Chondrocyte (in vitro differentiated cells): Measurements from ENCODE around the gene OR4D2. TPM values are rescaled to one million over a fixed set of nuclear protein-coding genes. Genes with fewer than 3 reads are reported as not detected.

ENCODE experiments used
- DNase-seq: peaks from one replicate; pipeline ENCODE4 v3.0.0; 2021; ENCODE audit warnings: mixed read lengths, low spot score
- H3K27ac Mint-ChIP-seq: one replicate; pipeline ENCODE4 v1.8.0; 2021; ENCODE audit warnings: mild to moderate bottlenecking, moderate library complexity, mixed read lengths; ENCODE audit not compliant: unreplicated experiment
- H3K27me3 Mint-ChIP-seq: 2 replicates; pipeline ENCODE4 v1.8.0; 2021; ENCODE audit warnings: low read depth, mixed read lengths
- H3K36me3 Mint-ChIP-seq: 2 replicates; pipeline ENCODE4 v1.8.0; 2021; ENCODE audit warnings: low read depth, mixed read lengths
- H3K4me1 Mint-ChIP-seq: 2 replicates; pipeline ENCODE4 v1.8.0; 2021; ENCODE audit warnings: low read depth, mild to moderate bottlenecking, mixed read lengths
- H3K4me3 Mint-ChIP-seq: one replicate; pipeline ENCODE4 v1.8.0; 2021; ENCODE audit warnings: mild to moderate bottlenecking, moderate library complexity, mixed read lengths; ENCODE audit not compliant: unreplicated experiment
- H3K9me3 Mint-ChIP-seq: 2 replicates; pipeline ENCODE4 v1.8.0; 2021; ENCODE audit warnings: low read depth, mixed read lengths
- total RNA-seq: library from RNA; stranded (reverse); gene quantifications from 3 replicates; pipeline ENCODE4 v1.2.1, GENCODE V29; 2021
- TF ChIP-seq, protein P1 (sequence below): fragments of 200-600 bp; sonication (generic); IDR thresholded peaks from 2 replicates; pipeline ENCODE4 v1.5.0; 2021; ENCODE audit warnings: antibody characterized with exemption, mild to moderate bottlenecking, moderate library complexity

OR4D2 gene
- total RNA-seq, 1 donor from 2014 or later = not detected

DNA sequence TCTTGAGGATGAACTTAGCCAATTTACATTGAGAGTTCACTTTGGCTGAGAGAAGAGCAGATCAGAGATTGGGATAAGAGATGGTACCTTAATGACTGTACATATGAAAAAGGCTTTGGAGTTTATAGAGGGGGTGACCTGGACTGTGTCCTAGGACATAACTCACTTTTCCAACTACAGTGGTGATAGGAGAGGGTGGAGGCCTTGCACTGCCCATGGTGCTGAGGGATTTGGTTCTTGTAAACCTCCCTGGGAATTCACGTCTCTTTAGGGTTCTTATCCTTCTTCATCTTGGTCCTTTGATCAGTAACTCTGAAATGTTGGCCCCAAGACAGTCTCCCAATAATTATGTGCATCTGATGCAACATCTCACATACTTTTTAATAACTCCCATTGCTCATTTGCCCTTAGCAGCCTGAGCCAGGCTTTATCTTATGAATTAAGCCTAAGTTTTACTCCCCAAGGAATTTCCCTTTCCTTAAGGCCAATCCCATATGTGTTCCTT, 18.8 kb upstream of the OR4D2 start, which contains the start of gene OR4D1:
OR4D1 (plus strand) TSS at position 455 of the 505 bp plus-strand sequence. CDS start 6,770 bp downstream, outside the sequence.
- H3K27me3 Mint-ChIP-seq = peaks cover 56% of the 10 kb centered on the region
- DNase-seq = no peak
- H3K9me3 Mint-ChIP-seq = peaks cover 24% of the 10 kb centered on the region
- TF ChIP-seq, protein P1, sequence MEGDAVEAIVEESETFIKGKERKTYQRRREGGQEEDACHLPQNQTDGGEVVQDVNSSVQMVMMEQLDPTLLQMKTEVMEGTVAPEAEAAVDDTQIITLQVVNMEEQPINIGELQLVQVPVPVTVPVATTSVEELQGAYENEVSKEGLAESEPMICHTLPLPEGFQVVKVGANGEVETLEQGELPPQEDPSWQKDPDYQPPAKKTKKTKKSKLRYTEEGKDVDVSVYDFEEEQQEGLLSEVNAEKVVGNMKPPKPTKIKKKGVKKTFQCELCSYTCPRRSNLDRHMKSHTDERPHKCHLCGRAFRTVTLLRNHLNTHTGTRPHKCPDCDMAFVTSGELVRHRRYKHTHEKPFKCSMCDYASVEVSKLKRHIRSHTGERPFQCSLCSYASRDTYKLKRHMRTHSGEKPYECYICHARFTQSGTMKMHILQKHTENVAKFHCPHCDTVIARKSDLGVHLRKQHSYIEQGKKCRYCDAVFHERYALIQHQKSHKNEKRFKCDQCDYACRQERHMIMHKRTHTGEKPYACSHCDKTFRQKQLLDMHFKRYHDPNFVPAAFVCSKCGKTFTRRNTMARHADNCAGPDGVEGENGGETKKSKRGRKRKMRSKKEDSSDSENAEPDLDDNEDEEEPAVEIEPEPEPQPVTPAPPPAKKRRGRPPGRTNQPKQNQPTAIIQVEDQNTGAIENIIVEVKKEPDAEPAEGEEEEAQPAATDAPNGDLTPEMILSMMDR = no peak
- H3K36me3 Mint-ChIP-seq = peaks cover 4% of the 10 kb centered on the region
- no peaks in the 10 kb centered on the region for H3K4me1 Mint-ChIP-seq
- no peak within 1 kb of the TSS for H3K4me3 Mint-ChIP-seq
- no peak within 1 kb of the TSS for H3K27ac Mint-ChIP-seq

DNA sequence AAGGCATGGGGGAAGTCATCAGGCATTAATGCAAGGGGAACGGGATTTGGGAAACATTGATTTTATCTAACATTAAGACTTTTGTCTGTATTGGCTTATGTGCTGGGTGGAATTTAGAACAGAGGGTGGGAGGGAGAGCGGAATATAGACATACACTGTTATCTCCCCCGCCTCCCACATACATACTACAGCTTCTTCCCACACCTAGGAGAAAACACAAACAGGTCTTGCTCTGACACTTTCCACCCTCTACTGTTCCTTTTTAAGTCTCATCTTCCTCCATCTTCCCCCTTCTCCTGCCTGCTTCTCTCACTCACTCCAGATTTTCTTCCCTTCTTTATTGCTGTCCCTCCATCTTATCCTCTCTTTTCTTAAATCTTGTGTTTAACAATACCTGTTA, 18.2 kb upstream of the OR4D2 start:
- no peak overlapping the region for H3K27ac Mint-ChIP-seq
- H3K4me3 Mint-ChIP-seq = no peak overlapping the region
- TF ChIP-seq, protein P1 = no peak
- peaks cover 4% of the 10 kb centered on the region for H3K36me3 Mint-ChIP-seq
- H3K9me3 Mint-ChIP-seq = peaks cover 24% of the 10 kb centered on the region
- DNase-seq = no peak
- H3K27me3 Mint-ChIP-seq = peaks cover 59% of the 10 kb centered on the region
- H3K4me1 Mint-ChIP-seq = no peaks in the 10 kb centered on the region

DNA sequence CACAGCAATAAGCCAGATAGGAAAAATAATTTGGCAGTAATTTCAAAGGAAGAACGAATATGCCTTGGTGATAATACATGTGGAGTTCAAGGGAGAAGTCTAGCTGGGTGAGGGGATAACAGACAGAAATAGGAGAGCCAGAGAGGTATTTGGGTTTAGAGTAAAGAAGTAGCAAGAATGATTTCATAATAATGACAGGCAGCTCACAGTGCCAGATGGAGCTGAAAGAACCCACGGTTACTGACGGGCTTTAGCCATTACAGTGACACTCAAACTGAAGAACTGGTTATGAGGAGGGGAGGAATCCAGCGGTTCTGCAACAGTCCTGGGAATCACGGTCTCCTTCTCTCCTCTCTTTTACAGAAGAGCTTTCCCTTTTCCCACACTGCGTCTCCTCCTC, 16.4 kb upstream of the OR4D2 start:
- peaks cover 11% of the 10 kb centered on the region for H3K9me3 Mint-ChIP-seq
- H3K27me3 Mint-ChIP-seq = peaks cover 74% of the 10 kb centered on the region
- H3K36me3 Mint-ChIP-seq = no peaks in the 10 kb centered on the region

DNA sequence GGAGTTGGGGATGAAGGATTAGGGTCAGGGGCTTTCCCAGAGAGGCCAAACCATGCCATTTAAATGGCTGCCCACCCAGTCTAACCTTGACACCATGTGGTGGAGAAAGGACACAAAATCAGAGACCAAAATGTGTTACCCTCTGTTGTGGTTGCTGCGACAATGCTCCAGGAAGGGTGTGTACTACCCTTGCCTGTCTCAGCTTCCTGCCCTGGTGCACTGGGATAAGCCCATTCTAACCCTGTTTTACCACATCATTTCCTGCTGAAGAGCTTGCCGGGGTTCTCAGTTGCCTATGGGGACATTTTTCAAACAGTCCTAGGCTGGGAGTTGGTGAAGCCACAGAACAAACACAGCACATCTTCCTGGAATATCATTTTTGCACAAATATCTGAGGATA, 13.7 kb upstream of the OR4D2 start:
- no peak overlapping the region for H3K27ac Mint-ChIP-seq

More for the DNA sequence above, 16.4 kb upstream of the OR4D2 start:
- TF ChIP-seq, protein P1 = no peak
- no peak overlapping the region for H3K27ac Mint-ChIP-seq
- H3K4me1 Mint-ChIP-seq = no peaks in the 10 kb centered on the region
- H3K4me3 Mint-ChIP-seq = no peak overlapping the region
- DNase-seq = no peak

DNA sequence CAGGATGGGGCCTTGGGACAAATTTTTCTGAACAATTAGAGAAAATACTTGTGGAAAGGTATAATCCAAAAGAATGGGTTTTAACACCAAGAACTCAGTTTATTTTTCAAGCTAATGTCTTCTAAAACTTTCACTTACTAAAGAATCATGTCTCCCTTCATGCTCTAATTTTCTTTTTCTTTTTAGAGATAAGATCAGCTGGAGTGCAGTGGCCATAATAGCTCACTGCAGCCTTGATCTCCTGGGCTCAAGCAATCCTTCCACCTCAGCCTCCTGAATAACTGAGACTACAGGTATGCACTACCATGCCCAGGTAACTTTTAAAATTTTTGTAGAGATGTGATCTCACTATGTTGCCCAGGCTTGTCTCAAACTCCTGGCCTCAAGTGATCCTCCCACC, 13.1 kb upstream of the OR4D2 start:
- Mint-ChIP-seq H3K36me3 (no peaks in the 10 kb centered on the region), H3K4me1 (peaks cover 7% of the 10 kb centered on the region), H3K27me3 (peaks cover 71% of the 10 kb centered on the region), H3K4me3 (no peak overlapping the region), H3K27ac (no peak overlapping the region), H3K9me3 (no peaks in the 10 kb centered on the region)
- TF ChIP-seq, protein P1 = no peak
- no peak for DNase-seq

More for the DNA sequence above, 13.7 kb upstream of the OR4D2 start:
- Mint-ChIP-seq H3K9me3 (no peaks in the 10 kb centered on the region), H3K4me1 (peaks cover 7% of the 10 kb centered on the region), H3K27me3 (peaks cover 77% of the 10 kb centered on the region), H3K4me3 (no peak overlapping the region), H3K36me3 (no peaks in the 10 kb centered on the region)
- TF ChIP-seq, protein P1 = no peak
- DNase-seq = no peak
